ENCODE measurements around the gene PFDN6. TPM values are rescaled to one million over a fixed set of nuclear protein-coding genes. Genes with fewer than 3 reads are reported as not detected.

Gene PFDN6
- total RNA-seq, 4 donors from 2014 or later = 12.4 to 48.7 (median 21.0) TPM

DNA sequence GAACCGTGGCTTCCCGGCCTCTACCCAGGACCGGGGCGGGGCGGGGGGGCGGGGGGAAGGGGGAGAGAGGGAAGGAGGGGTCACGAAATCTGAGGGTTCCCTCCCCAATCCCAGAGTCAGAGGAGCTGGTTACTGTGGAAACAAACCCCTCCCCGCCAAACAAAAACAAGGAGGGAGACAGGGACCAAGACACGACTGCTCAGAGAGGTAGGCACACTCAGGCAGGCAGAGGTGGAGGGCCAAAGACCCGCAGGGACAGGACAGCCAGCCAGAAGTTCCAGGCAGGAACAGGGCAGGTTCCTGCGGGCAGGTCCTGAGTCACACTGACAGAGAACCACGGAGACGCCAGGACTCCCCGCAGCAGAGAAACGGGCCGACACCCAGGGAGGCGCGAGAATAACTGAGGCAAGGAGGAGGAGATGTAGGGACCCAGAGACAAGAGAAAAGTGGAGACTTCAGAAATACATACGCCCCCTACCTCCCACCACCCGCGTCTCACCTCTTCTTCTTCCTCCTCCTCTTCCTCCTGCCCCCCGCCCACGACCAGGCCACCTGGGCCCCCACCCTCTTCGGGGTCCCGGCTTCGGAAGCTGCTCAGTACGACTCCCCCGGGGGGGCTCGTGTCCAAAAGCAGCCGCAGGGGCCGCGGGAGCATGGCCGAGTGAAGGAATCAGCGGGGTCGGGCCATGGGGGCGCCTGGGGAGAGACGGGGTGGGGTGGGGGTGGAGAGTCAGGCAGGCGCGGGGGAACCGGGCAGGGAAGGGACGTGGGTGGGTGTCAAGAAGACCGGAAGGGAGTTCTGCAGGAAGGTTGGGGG is 8.8 kb downstream of the PFDN6 start:
- DNase-seq (ENCODE audit: low spot score in 2 of 2) = peak; percentile 67 to 88
- WGBS, 2 donors = 2% methylated on average over 37 to 42 of the region's 42 CpGs

DNA sequence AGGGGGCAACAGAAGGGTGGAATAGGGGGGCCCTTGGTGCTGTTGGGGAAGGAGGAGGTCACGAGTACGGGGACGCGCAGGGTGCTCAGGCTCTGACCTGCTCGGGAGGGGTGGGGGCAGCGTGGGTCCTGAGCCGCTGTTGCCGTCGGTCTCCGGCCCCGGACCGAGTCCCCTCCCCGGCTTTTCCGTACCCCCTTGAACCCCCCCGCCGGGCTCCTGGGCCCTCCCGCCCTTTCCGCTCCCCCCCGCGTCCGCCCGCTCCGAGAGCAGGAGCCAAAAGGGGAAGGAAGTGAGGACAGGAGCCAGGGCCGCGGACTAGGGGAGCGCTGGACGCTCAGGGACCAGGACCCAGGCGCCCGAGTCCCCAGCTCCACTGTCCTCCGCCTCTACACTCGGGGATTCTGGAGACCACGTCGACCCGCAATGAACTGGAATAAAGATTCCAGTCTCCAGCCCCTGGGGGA is 9.4 kb downstream of the PFDN6 start, which contains the start of gene RGL2:
TSS of gene RGL2 (minus strand) at position 170 of the 464 bp plus-strand sequence. CDS start 332 bp downstream, outside the sequence.
- H3K4me3 ChIP-seq = peak within 1 kb of the TSS; percentile 68 to 85 (median 77)
- H3K27ac ChIP-seq = peak within 1 kb of the TSS; percentile 90 to 98 (median 97)
- peaks cover 3 to 46% (median 11%) of the 10 kb centered on the region in 4 donors for H3K4me1 ChIP-seq
- no peaks in the 10 kb centered on the region for H3K27me3 ChIP-seq
- H3K9me3 ChIP-seq = no peaks in the 10 kb centered on the region
- DNase-seq (ENCODE audit: low spot score in 2 of 2) = peak; percentile 73 to 82
- no peak for TF ChIP-seq POLR2A (IDR thresholded peaks at IDR 0.05)
- TF ChIP-seq EP300 (IDR thresholded peaks at IDR 0.05) = no peak
- TF ChIP-seq, protein P1, sequence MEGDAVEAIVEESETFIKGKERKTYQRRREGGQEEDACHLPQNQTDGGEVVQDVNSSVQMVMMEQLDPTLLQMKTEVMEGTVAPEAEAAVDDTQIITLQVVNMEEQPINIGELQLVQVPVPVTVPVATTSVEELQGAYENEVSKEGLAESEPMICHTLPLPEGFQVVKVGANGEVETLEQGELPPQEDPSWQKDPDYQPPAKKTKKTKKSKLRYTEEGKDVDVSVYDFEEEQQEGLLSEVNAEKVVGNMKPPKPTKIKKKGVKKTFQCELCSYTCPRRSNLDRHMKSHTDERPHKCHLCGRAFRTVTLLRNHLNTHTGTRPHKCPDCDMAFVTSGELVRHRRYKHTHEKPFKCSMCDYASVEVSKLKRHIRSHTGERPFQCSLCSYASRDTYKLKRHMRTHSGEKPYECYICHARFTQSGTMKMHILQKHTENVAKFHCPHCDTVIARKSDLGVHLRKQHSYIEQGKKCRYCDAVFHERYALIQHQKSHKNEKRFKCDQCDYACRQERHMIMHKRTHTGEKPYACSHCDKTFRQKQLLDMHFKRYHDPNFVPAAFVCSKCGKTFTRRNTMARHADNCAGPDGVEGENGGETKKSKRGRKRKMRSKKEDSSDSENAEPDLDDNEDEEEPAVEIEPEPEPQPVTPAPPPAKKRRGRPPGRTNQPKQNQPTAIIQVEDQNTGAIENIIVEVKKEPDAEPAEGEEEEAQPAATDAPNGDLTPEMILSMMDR (IDR thresholded peaks at IDR 0.05) = no peak
- peaks cover 0 to 60% (median 17%) of the 10 kb centered on the region in 3 donors for H3K36me3 ChIP-seq
- WGBS, 2 donors = 0 to 1% methylated on average over 25 to 27 of the region's 34 CpGs

More for the DNA sequence above, 8.8 kb downstream of the PFDN6 start:
- TF ChIP-seq POLR2A (IDR thresholded peaks at IDR 0.05) (peak in 1 of 2 donors; percentile 45), EP300 (IDR thresholded peaks at IDR 0.05) (peak in 1 of 2 donors; percentile 53)
- TF ChIP-seq, protein P1 (IDR thresholded peaks at IDR 0.05) = no peak
- H3K9me3 ChIP-seq = no peaks in the 10 kb centered on the region
- peak overlapping the region; percentile 90 to 98 (median 97) for H3K27ac ChIP-seq
- H3K4me3 ChIP-seq = peak overlapping the region; percentile 68 to 85 (median 77)
- H3K27me3 ChIP-seq = no peaks in the 10 kb centered on the region
- peaks cover 0 to 60% (median 14%) of the 10 kb centered on the region in 3 donors for H3K36me3 ChIP-seq
- H3K4me1 ChIP-seq = peaks cover 3 to 46% (median 11%) of the 10 kb centered on the region in 4 donors

DNA sequence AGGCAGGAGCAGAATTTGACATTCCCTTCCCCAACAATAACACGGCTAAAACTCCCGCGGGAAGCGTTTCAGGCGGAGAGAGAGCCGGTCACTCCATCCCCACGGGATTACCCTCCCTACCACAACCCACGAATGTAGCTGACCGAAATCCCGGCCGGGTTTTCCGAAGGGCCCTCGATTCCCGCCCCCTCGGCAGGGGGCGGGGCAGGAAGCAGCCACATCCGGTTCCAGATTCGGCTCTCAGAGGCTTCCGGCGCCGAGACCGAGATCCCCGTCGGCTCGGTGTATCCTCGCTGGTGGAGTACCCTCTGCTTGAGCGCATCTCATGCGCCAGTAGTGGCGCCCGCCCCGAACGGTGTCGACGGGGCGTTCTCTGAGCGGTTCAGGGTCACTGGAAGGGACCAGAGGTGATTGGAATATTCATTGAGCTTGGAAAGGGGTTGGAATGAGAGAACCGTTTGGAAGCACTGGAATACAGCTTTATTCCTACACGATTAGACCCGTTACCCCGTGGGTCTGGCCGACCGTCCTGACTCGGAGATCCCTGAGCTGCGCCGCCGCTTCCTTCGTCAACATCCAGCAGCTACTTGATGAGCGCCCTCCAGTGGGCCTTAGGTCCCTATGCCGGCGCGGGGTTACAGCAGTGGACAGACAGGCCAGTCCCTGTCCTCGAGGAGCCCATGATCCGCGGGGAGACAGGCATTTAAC is 10.0 kb downstream of the PFDN6 start:
- Histone ChIP-seq H3K4me3 (peak overlapping the region; percentile 68 to 85 (median 77)), H3K9me3 (no peaks in the 10 kb centered on the region), H3K27me3 (no peaks in the 10 kb centered on the region), H3K36me3 (peaks cover 0 to 60% (median 23%) of the 10 kb centered on the region in 3 donors), H3K27ac (peak overlapping the region; percentile 90 to 98 (median 97)), H3K4me1 (peaks cover 3 to 46% (median 11%) of the 10 kb centered on the region in 4 donors)
- WGBS, 2 donors = 0 to 2% methylated on average over 22 to 49 of the region's 54 CpGs
- TF ChIP-seq POLR2A (IDR thresholded peaks at IDR 0.05) (peak; percentile 32 to 68), EP300 (IDR thresholded peaks at IDR 0.05) (peak; percentile 73 to 94)
- TF ChIP-seq, protein P1 (IDR thresholded peaks at IDR 0.05) = peak; percentile 66 to 78 (median 70)
- peak; percentile 77 to 86 for DNase-seq (ENCODE audit: low spot score in 2 of 2)

- H3K9me3 ChIP-seq = no peaks in the 10 kb centered on the region
- WGBS, 2 donors = 76 to 92% methylated on average over 3 of the region's 3 CpGs
- H3K4me1 ChIP-seq = peaks cover 3 to 43% (median 11%) of the 10 kb centered on the region in 4 donors
- no peak for DNase-seq (ENCODE audit: low spot score in 2 of 2)
- no peak overlapping the region for H3K4me3 ChIP-seq
- H3K27me3 ChIP-seq = no peaks in the 10 kb centered on the region
- TF ChIP-seq, protein P1 (IDR thresholded peaks at IDR 0.05) = no peak
- TF ChIP-seq POLR2A (IDR thresholded peaks at IDR 0.05) (no peak), EP300 (IDR thresholded peaks at IDR 0.05) (no peak)
- H3K27ac ChIP-seq = no peak overlapping the region
- peaks cover 0 to 56% (median 13%) of the 10 kb centered on the region in 3 donors for H3K36me3 ChIP-seq
Measured at GRCh38 chr6:33301877-33302276, 12.5 kb downstream of the PFDN6 start.

Measured in tibial nerve (tissue), 4 donors.